Mucosa of rectum (tissue), 2 donors: Measurements from ENCODE around the gene OSBPL5.

Experiments
- H3K27ac ChIP-seq, 2 donors: one replicate each; pipeline ENCODE4 v1.7.0; 2013; ENCODE audit warnings: inconsistent platforms in 2 of 2, low read depth in 2 of 2, low read length in 2 of 2
- H3K27me3 ChIP-seq, 2 donors: one replicate each; pipeline ENCODE4 v1.7.0; 2013; ENCODE audit warnings: low read length in 2 of 2; ENCODE audit not compliant: control insufficient read depth in 2 of 2, insufficient read depth in 2 of 2
- H3K36me3 ChIP-seq, 2 donors: one replicate each; pipeline ENCODE4 v1.7.0; 2013; ENCODE audit warnings: low read length in 2 of 2; ENCODE audit not compliant: control insufficient read depth in 2 of 2, insufficient read depth in 2 of 2
- H3K4me1 ChIP-seq, 2 donors: one replicate each; pipeline ENCODE4 v1.7.0; 2013; ENCODE audit warnings: low read length in 2 of 2, mild to moderate bottlenecking in 1 of 2; ENCODE audit not compliant: control insufficient read depth in 2 of 2, insufficient read depth in 2 of 2
- H3K4me3 ChIP-seq, 2 donors: one replicate each; pipeline ENCODE4 v1.7.0; 2013; ENCODE audit warnings: low read length in 2 of 2
- H3K9ac ChIP-seq, 2 donors: one replicate each; pipeline ENCODE4 v1.7.0; 2013; ENCODE audit warnings: low read length in 2 of 2, low read depth in 1 of 2, mild to moderate bottlenecking in 1 of 2
- H3K9me3 ChIP-seq, 2 donors: one replicate each; pipeline ENCODE4 v1.7.0; 2013; ENCODE audit warnings: low read length in 2 of 2; ENCODE audit not compliant: control insufficient read depth in 2 of 2
- donor health status: healthy.
- donor health status: Normal muscosa, but diverticular disease.

OSBPL5 gene

DNA sequence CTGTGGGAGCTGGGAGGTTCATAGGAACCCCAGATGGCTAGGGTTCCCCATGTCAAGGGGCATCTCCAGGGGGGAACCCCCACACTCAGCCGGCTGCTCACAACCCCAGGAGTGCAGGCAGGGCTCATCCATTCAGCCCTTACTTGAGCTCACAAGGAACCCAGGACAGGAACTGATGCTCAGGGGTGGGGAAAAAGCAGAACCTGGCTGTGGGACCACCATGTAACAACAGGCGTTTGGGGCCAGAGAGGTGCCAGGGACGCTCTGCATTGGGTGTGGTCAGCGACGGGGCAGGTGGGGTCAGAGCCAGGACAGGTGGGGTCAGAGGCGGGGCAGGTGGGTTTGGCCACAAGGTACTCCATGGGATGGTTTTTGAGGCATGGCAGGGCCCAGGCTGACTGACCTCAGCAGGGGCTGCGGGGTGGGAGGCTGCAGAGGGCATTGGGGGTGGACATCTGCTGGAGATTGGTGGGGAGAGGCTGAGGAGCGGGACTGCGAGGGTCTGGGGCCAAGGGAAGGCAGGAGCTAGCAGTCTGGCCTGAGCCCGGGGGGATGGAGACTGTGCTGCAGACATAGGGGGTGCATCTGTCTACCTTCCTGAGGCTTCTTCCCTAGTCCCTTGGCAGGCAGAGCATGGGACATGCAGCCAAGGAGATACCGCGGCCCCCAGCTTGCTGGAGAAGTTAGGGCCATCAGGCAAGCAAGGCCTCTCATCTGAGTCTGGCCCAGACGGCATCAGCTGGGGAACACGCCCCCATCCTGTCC lies 73.8 kb downstream of the OSBPL5 start:
- H3K9ac ChIP-seq: no peak overlapping the region
- H3K4me1 ChIP-seq: peaks cover 0 to 4% of the 10 kb centered on the region in 2 donors
- H3K27me3 ChIP-seq: no peaks in the 10 kb centered on the region
- H3K27ac ChIP-seq: no peak overlapping the region
- peaks cover 7 to 16% of the 10 kb centered on the region in 2 donors for H3K36me3 ChIP-seq
- no peaks in the 10 kb centered on the region for H3K9me3 ChIP-seq
- no peak overlapping the region for H3K4me3 ChIP-seq

DNA sequence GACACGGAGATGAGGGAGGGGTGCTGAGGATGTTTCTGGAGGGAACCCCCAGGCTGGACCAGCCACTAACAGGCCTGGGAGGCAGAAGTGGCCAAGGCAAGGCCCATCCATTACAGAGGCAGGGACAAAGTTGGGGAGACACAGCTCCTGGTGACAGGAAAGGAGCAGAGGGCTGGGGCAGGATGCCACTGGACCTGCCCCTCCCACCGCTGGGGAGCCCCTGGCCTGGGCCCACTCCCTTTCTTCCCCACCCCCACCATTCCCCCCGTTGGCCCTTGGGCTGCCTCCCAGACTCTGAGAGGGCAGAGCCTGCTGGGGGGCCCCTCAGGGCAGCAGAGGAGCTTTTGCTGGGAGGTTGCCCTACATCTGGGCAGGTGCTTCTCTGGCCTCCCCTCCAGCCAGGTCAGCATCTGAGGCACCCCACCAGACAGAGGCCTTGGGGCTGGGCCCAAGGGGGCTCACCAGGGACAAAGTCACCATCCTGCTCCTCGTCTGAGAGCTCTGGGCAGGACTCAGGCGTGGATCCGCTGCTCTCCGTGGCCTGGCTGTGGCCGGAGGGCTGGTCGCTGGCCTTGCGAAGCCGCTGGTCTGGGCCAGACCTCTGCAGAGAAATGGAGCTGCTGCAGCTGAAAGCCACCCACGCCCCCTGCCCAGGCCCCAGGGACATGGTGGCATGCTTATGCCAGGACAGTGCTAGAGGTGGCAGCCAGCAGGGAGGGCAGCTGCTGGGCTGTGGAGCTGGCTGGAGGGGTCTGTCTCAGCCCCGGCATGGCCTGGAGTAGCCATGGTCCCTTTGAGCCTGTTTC lies 74.8 kb downstream of the OSBPL5 start:
- no peak overlapping the region for H3K27ac ChIP-seq
- peaks cover 0 to 4% of the 10 kb centered on the region in 2 donors for H3K4me1 ChIP-seq
- H3K9ac ChIP-seq: no peak overlapping the region
- no peaks in the 10 kb centered on the region for H3K9me3 ChIP-seq
- H3K27me3 ChIP-seq: no peaks in the 10 kb centered on the region
- peaks cover 2 to 16% of the 10 kb centered on the region in 2 donors for H3K36me3 ChIP-seq
- no peak overlapping the region for H3K4me3 ChIP-seq

DNA sequence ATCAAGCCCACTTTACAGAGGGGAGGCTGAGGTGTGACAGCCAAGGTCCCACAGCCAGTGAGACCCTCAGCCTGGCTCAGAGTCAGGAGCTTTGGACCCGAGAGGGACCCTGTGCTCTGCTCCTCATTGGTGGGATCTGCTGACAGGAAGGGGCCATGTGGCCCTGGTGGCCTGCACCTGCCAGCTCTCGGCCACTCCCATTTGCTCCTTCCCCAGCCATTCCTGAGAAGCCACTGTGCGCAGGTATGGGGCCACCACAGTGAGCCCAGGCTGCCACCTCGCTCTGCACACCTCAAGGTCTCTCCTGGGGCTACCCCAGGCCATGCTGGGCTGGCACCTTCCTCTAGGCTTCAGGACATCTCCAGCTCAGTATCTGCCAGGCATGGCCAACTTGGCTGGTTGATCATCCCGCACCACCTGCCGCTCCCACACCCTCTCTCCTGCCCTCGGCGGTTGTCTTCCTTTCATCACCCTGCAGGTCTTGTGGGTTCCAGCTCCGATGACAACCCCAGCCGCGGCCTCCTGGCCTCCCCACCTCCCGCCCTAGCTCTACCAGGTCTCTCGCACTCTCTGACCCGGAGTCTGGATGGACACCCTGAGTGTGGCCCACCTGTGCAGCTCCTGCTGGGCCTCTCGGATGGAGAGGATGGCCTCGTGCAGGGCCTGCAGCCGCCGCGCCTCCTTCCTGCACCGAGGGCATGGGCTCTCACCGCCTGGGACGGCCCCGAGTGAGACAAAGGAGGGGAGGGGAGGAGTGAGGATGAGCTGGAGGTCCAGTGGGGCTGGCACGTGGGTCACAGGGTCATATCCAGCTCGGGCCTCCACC lies 75.7 kb downstream of the OSBPL5 start:
- H3K9me3 ChIP-seq: no peaks in the 10 kb centered on the region
- no peak overlapping the region for H3K9ac ChIP-seq
- H3K27me3 ChIP-seq: no peaks in the 10 kb centered on the region
- no peak overlapping the region for H3K27ac ChIP-seq
- peaks cover 0 to 4% of the 10 kb centered on the region in 2 donors for H3K4me1 ChIP-seq
- H3K36me3 ChIP-seq: peaks cover 2 to 16% of the 10 kb centered on the region in 2 donors
- no peak overlapping the region for H3K4me3 ChIP-seq

DNA sequence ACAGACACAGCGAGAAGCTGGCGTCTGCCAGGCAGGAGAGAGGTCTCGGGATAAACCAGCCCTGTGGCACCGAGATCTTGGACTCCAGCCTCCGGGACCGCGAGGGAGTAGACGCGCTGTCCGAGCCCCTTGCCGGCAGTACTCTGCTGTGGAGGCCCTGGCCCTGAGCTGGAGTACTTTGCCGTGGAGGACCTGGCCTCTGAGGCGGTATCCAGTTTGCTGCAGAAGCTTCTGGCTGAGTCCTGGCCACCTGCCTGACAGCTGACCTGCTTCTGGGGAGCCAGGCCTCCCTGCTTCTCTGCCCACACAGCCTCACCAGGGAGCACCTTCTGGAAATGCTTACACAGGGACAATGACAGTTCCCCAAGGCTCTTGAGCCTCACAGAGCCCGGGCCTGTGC lies 76.3 kb downstream of the OSBPL5 start:
- no peak overlapping the region for H3K4me3 ChIP-seq
- H3K9me3 ChIP-seq: no peaks in the 10 kb centered on the region
- peaks cover 0 to 4% of the 10 kb centered on the region in 2 donors for H3K4me1 ChIP-seq
- H3K36me3 ChIP-seq: peaks cover 2 to 16% of the 10 kb centered on the region in 2 donors
- H3K27me3 ChIP-seq: no peaks in the 10 kb centered on the region
- H3K27ac ChIP-seq: no peak overlapping the region
- no peak overlapping the region for H3K9ac ChIP-seq

DNA sequence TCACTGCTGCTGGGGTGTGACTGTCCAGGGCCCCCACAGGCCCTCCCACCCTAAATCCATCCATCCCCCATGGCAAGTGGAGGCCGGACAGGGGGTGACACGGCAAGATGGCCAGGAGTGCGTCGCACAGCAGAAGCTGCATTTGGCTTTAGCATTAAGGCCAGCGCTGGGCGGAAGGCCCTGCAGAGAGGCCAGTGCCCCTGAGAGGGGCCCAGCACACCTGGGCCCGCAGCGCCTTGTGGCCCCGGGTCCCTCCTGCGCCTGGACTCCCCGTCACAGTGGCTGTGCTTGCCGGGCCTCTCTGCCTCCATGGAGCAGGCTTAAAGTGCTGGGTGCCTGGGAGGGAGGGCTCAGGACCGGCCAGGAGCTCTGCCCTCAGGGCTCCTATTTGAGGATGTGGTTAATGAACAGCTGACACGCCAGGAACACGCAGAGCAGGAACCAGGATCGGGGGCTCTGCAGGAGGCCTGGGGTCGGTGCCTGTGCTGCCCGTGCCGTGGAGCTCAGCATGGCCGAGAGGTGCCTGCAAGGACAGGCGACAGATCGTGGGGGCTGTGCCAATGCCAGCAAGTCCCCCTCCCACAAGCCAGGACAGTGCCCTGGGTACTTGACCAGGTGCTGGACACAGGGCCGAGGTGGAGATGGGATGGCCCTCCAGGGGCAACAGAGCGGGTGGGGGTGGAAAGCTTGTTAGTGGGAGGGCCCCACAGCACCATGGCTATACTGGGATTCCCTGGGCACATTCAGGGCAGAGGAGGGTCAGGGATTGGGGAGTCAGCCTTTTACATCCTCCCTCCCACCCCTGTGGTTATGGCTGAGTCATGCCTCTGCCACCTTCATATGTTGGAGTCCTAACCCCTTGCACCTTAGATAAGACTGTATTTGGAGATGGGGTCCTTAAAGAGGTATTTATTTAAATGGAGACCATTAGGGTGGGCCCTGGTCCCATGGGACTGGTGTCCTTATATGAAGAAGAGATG lies 77.0 kb downstream of the OSBPL5 start:
- H3K27me3 ChIP-seq: no peaks in the 10 kb centered on the region
- no peak overlapping the region for H3K27ac ChIP-seq
- H3K9me3 ChIP-seq: no peaks in the 10 kb centered on the region
- peaks cover 0 to 4% of the 10 kb centered on the region in 2 donors for H3K4me1 ChIP-seq
- H3K9ac ChIP-seq: no peak overlapping the region
- peaks cover 2 to 12% of the 10 kb centered on the region in 2 donors for H3K36me3 ChIP-seq
- H3K4me3 ChIP-seq: no peak overlapping the region

DNA sequence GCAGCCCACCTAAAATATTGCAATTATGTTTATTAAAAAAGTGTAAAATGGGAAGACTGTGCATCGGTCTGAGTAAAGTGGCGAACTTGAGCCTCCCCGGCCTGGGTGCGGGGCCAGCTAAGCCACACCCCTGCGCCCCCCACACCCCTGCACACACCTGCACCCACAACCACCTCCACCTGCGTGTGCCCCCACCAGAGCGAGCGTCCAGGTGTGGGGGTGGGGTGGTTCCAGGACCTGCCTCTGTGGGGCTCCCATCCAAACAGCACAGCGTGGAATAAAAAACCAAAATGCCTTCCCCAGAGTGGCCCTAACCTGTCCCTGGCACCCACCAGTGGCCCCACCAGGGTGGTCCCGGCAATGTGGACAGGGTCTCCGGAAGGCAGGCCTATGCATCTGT lies 77.7 kb downstream of the OSBPL5 start:
- no peaks in the 10 kb centered on the region for H3K9me3 ChIP-seq
- no peak overlapping the region for H3K9ac ChIP-seq
- H3K27ac ChIP-seq: no peak overlapping the region
- H3K4me3 ChIP-seq: no peak overlapping the region
- H3K27me3 ChIP-seq: no peaks in the 10 kb centered on the region
- H3K4me1 ChIP-seq: peaks cover 0 to 4% of the 10 kb centered on the region in 2 donors
- H3K36me3 ChIP-seq: peaks cover 2 to 12% of the 10 kb centered on the region in 2 donors

DNA sequence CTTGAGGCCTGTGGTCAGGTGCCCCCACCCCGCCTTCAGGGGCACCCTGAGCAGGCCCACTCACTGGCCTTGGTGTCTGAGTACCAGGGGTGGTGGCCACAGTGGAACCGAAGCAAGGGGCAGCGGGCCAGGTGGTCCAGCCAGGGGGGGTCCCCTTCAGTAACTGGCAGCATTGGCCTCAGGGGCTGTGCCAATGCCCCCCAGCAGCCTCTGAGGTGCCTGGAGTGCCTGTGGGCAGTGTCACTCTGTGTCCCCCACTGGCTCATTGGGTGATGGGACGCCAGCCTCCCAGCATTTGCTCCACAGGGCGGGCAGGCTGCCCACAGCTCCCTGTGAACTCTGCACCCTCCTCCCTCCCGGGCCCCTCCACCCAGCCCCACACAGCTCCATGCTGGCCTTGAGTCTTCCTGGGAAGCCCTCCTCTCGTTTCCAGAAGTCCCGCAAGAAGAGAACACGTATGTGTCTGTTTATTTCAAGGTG lies 78.4 kb downstream of the OSBPL5 start:
- Histone ChIP-seq H3K4me3 (no peak overlapping the region), H3K9me3 (no peaks in the 10 kb centered on the region), H3K27me3 (no peaks in the 10 kb centered on the region), H3K36me3 (peaks cover 2 to 12% of the 10 kb centered on the region in 2 donors), H3K9ac (no peak overlapping the region), H3K4me1 (no peaks in the 10 kb centered on the region), H3K27ac (no peak overlapping the region)

DNA sequence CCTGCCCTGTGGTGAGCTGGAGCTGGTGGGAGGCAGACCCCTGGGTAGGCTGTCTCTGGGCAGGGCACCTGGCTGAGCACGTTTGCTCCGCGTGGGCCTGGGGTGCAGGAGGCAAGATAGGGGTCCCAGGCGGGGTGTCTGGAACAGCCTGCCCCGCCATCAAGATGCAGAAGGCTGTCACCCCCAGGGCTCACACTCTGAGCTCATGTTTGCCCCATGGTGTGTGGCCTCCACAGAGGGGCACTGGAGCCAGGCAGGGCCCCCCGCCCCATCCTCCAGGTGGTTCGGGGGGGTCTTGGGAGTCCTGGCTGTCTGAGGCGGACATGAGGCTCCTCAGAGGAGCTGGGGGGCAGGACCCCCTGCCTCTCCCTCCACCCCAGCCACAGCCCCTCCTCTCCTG lies 79.0 kb downstream of the OSBPL5 start:
- H3K9ac ChIP-seq: no peak overlapping the region
- H3K36me3 ChIP-seq: peaks cover 2 to 12% of the 10 kb centered on the region in 2 donors
- no peaks in the 10 kb centered on the region for H3K27me3 ChIP-seq
- H3K9me3 ChIP-seq: no peaks in the 10 kb centered on the region
- no peaks in the 10 kb centered on the region for H3K4me1 ChIP-seq
- no peak overlapping the region for H3K4me3 ChIP-seq
- H3K27ac ChIP-seq: no peak overlapping the region

DNA sequence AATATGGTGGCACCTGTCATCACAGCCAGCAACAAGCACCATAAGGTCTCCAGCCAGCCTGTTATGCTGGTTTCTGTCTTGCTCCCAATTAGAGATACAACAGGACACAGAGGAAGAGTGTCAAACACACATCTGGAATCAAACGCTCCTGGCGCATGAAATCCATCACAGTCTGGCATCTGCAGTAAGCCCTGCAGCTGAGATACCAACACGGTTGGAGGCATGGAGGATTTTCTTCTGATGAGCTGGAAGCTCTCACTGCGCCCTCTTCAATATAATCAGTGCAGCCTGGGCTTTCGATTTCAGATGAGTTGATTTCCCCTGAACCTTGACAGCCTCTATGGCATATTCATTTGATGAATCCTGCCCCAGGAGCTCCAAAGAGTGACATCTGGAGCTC lies 80.1 kb downstream of the OSBPL5 start:
- H3K27ac ChIP-seq: no peak overlapping the region
- H3K36me3 ChIP-seq: peaks cover 2 to 6% of the 10 kb centered on the region in 2 donors
- no peak overlapping the region for H3K9ac ChIP-seq
- H3K4me1 ChIP-seq: no peaks in the 10 kb centered on the region
- H3K9me3 ChIP-seq: no peaks in the 10 kb centered on the region
- no peaks in the 10 kb centered on the region for H3K27me3 ChIP-seq
- no peak overlapping the region for H3K4me3 ChIP-seq
